Keratinocyte (primary cell): ENCODE measurements around the gene SYT8.

Experiments used
- CTCF ChIP-seq, 3 experiments: IDR thresholded peaks in 1 of 3; conservative IDR thresholded peaks in 1 of 3; optimal IDR thresholded peaks in 1 of 3; 2 replicates in 2 of 3; 3 replicates in 1 of 3; pipeline versions ENCODE3 to v1.5.1; 2011; ENCODE audit warnings: low read length in 3 of 3, mild to moderate bottlenecking in 3 of 3, moderate library complexity in 2 of 3, control low read depth in 1 of 3, inconsistent platforms in 1 of 3; ENCODE audit not compliant: insufficient read depth in 2 of 3; ENCODE audit errors: extremely low read depth in 1 of 3
- EZH2 ChIP-seq: IDR thresholded peaks from one replicate; pipeline ENCODE4 v1.6.1; 2012; ENCODE audit warnings: inconsistent platforms, mild to moderate bottlenecking, low read length, moderate library complexity

- no peak for TF ChIP-seq CTCF (optimal IDR thresholded peaks at IDR 0.05 in 1 of 3, IDR thresholded peaks at IDR 0.05 in 1 of 3, conservative IDR thresholded peaks at IDR 0.05 in 1 of 3; ENCODE audit: extremely low read depth in 1 of 3, insufficient read depth in 2 of 3, low read length in 3 of 3)
- no peak for TF ChIP-seq EZH2
Observed at GRCh38 chr11:1856306-1857005, 21.7 kb downstream of the SYT8 start.
